HCT116 (cell line): ENCODE results near the gene NCCRP1.

Experiments
- CEBPB ChIP-seq: IDR thresholded peaks from 2 replicates; pipeline ENCODE4 v1.6.1; 2012; ENCODE audit warnings: low read depth
- CTCF ChIP-seq, 3 experiments: fragments of 200-600 bp in 1 of 3; sonication (generic) in 1 of 3; IDR thresholded peaks in 2 of 3; conservative IDR thresholded peaks in 1 of 3; 2 replicates each; pipeline ENCODE4 v1.5.1; 2012 to 2017; ENCODE audit warnings: low read depth in 2 of 3, low read length in 2 of 3, antibody characterized with exemption in 1 of 3, borderline replicate concordance in 1 of 3, control low read depth in 1 of 3, mild to moderate bottlenecking in 1 of 3, mixed read lengths in 1 of 3, mixed run types in 1 of 3, moderate library complexity in 1 of 3; ENCODE audit not compliant: insufficient read depth in 1 of 3
- EGR1 ChIP-seq: IDR thresholded peaks from 2 replicates; pipeline ENCODE4 v1.6.1; 2012; ENCODE audit warnings: low read depth
- EZH2 ChIP-seq: fragments of 200-600 bp; sonication (generic); IDR thresholded peaks from 2 replicates; pipeline ENCODE4 v1.6.1; 2017; ENCODE audit warnings: antibody characterized with exemption, mixed run types
- EZH2phosphoT487 ChIP-seq: fragments of 200-600 bp; IDR thresholded peaks from 2 replicates; pipeline ENCODE4 v1.6.1; 2018; ENCODE audit warnings: antibody characterized with exemption, borderline replicate concordance
- MAX ChIP-seq: IDR thresholded peaks from 2 replicates; pipeline ENCODE4 v1.6.1; 2012
- POLR2A ChIP-seq: IDR thresholded peaks from 2 replicates; pipeline ENCODE4 v1.7.0; 2011; ENCODE audit warnings: borderline replicate concordance; ENCODE audit not compliant: insufficient read depth, insufficient read length; ENCODE audit errors: extremely low read depth
- REST ChIP-seq: IDR thresholded peaks from 2 replicates; pipeline ENCODE4 v1.6.1; 2012; ENCODE audit warnings: low read depth
- SIN3A ChIP-seq: IDR thresholded peaks from 2 replicates; pipeline ENCODE4 v1.6.1; 2012; ENCODE audit warnings: low read depth
- SP1 ChIP-seq: IDR thresholded peaks from 2 replicates; pipeline ENCODE4 v1.6.1; 2012; ENCODE audit warnings: low read depth
- ZBTB33 ChIP-seq: IDR thresholded peaks from 2 replicates; pipeline ENCODE4 v1.6.1; 2011; ENCODE audit warnings: mild to moderate bottlenecking, low read length, moderate library complexity; ENCODE audit not compliant: insufficient replicate concordance; ENCODE audit errors: extremely low read depth

- no peak for TF ChIP-seq CEBPB
- no peak for TF ChIP-seq CTCF (IDR thresholded peaks at IDR 0.05 in 2 of 3, conservative IDR thresholded peaks at IDR 0.05 in 1 of 3; ENCODE audit: borderline replicate concordance in 1 of 3, insufficient read depth in 1 of 3, low read depth in 2 of 3, low read length in 2 of 3)
- no peak for TF ChIP-seq MAX
- TF ChIP-seq EZH2 = no peak
- TF ChIP-seq SIN3A = no peak
- no peak for TF ChIP-seq REST
- no peak for TF ChIP-seq SP1
- TF ChIP-seq ZBTB33 = no peak
- no peak for TF ChIP-seq EZH2phosphoT487
- no peak for TF ChIP-seq EGR1
- TF ChIP-seq POLR2A = no peak
Measured at GRCh38 chr19:39247701-39248664, 51.2 kb downstream of the NCCRP1 start.
